NCI-H1048 (cell line): ENCODE measurements around the gene CHL1.
A peak's percentile ranks its signal among the peaks of the same experiment; 100 is the strongest.

ENCODE experiments used
- DNase-seq: peaks from one replicate; lab custom pipeline; 2025; lab: John Stamatoyannopoulos, UW

The CHL1 gene

GRCh38 chr3:284322-284721 is 87.8 kb downstream of the CHL1 start:
- DNase-seq, result no peak

- DNase-seq, result no peak
These were observed 91.9 kb downstream of the CHL1 start for GRCh38 chr3:288417-288816.

GRCh38 chr3:291028-291427 is 94.5 kb downstream of the CHL1 start:
- DNase-seq, result no peak

- no peak for DNase-seq
These were observed 95.3 kb downstream of the CHL1 start for GRCh38 chr3:291646-292436.

- DNase-seq, result no peak
These were observed 97.5 kb downstream of the CHL1 start for GRCh38 chr3:294096-294495.

- DNase-seq, result no peak
These were observed 98.0 kb downstream of the CHL1 start for GRCh38 chr3:294581-294980.

- DNase-seq, result no peak
These were observed 98.6 kb downstream of the CHL1 start for GRCh38 chr3:295166-295565.

- DNase-seq, result no peak
These were observed 101.0 kb downstream of the CHL1 start for GRCh38 chr3:297585-297984.

- no peak for DNase-seq
These were observed 103.2 kb downstream of the CHL1 start for GRCh38 chr3:299590-300301.

- DNase-seq, result no peak
These were observed 110.6 kb downstream of the CHL1 start for GRCh38 chr3:307182-307581.

GRCh38 chr3:308597-309321 is 112.2 kb downstream of the CHL1 start:
- DNase-seq, result no peak

GRCh38 chr3:312160-312733 is 115.7 kb downstream of the CHL1 start:
- DNase-seq, result peak; percentile 74

- DNase-seq, result no peak
These were observed 116.3 kb downstream of the CHL1 start for GRCh38 chr3:312911-313310.

- DNase-seq, result no peak
These were observed 120.4 kb downstream of the CHL1 start for GRCh38 chr3:317012-317411.

- DNase-seq, result no peak
These were observed 122.3 kb downstream of the CHL1 start for GRCh38 chr3:318903-319302.

- DNase-seq, result no peak
These were observed 127.9 kb downstream of the CHL1 start for GRCh38 chr3:324423-324822.

- no peak for DNase-seq
These were observed 128.9 kb downstream of the CHL1 start for GRCh38 chr3:325495-325894.

- no peak for DNase-seq
These were observed 134.0 kb downstream of the CHL1 start for GRCh38 chr3:330494-331115.

- no peak for DNase-seq
These were observed 135.3 kb downstream of the CHL1 start for GRCh38 chr3:331881-332280.

- no peak for DNase-seq
These were observed 136.1 kb downstream of the CHL1 start for GRCh38 chr3:332701-333100.

- DNase-seq, result no peak
These were observed 138.7 kb downstream of the CHL1 start for GRCh38 chr3:335240-335639.

- no peak for DNase-seq
These were observed 142.8 kb downstream of the CHL1 start for GRCh38 chr3:339351-339750.
